IMR-90 (cell line): ENCODE results near the gene TBCD. TPM values are rescaled to one million over a fixed set of nuclear protein-coding genes. Genes with fewer than 3 reads are reported as not detected.

Experiments
- ATAC-seq: fragments of 200-7000 bp; cut with Tn5 transposase; 2 replicates; pipeline ENCODE4 v1.9.1; 2020; ENCODE audit warnings: low read depth, mild to moderate bottlenecking, moderate library complexity
- BruUV-seq: library from RNA; stranded (reverse); fragments of 400-500 nt; replicated peaks from 2 replicates; lab custom pipeline; 2021; lab: Mats Ljungman, UMichigan
- CTCF ChIA-PET: fragments of 300-600 bp; formaldehyde crosslinking; extraction: SDS; loops from one replicate; lab custom pipeline; 2021; ENCODE audit warnings: antibody characterized with exemption; lab: Yijun Ruan, JAX
- POLR2A ChIA-PET: fragments of 300-600 bp; sonication (Branson Sonifier 250); formaldehyde crosslinking; loops from one replicate; lab custom pipeline; 2022; ENCODE audit warnings: antibody characterized with exemption; ENCODE audit not compliant: unreplicated experiment; lab: Charles Lee
- DNase-seq: peaks from one replicate; pipeline ENCODE4 v3.0.0; 2013
- H2AFZ ChIP-seq: replicated peaks from 2 replicates; pipeline ENCODE3; 2013; ENCODE audit warnings: low read length, mild to moderate bottlenecking; ENCODE audit not compliant: poor library complexity
- H2AK5ac ChIP-seq: 2 replicates; pipeline ENCODE4 v1.6.1; 2013; ENCODE audit warnings: low read depth, low read length, inconsistent platforms
- H2AK9ac ChIP-seq: replicated peaks from 2 replicates; pipeline ENCODE3; 2013; ENCODE audit warnings: mild to moderate bottlenecking, low read depth, low read length, moderate library complexity; ENCODE audit not compliant: poor library complexity
- H2BK120ac ChIP-seq: 2 replicates; pipeline ENCODE4 v1.6.1; 2013; ENCODE audit warnings: low read depth, low read length, inconsistent platforms
- H2BK15ac ChIP-seq: 3 replicates; pipeline ENCODE4 v1.6.1; 2013; ENCODE audit warnings: low read depth, low read length, inconsistent platforms
- H2BK20ac ChIP-seq: 2 replicates; pipeline ENCODE4 v1.6.1; 2013; ENCODE audit warnings: low read depth, mild to moderate bottlenecking, inconsistent platforms, low read length, moderate library complexity
- H2BK5ac ChIP-seq: 2 replicates; pipeline ENCODE4 v1.6.1; 2013; ENCODE audit warnings: mild to moderate bottlenecking, low read depth, low read length, inconsistent platforms; ENCODE audit not compliant: poor library complexity, severe bottlenecking
- H3K14ac ChIP-seq: replicated peaks from 2 replicates; pipeline ENCODE4 v1.6.1; 2013; ENCODE audit warnings: low read depth, low read length, inconsistent platforms
- H3K18ac ChIP-seq: 2 replicates; pipeline ENCODE4 v1.6.1; 2013; ENCODE audit warnings: low read depth, low read length, control low read depth
- H3K23ac ChIP-seq: 2 replicates; pipeline ENCODE4 v1.6.1; 2013; ENCODE audit warnings: low read depth, low read length, inconsistent platforms
- H3K27ac ChIP-seq: 2 replicates; pipeline ENCODE4 v1.5.1; 2013; ENCODE audit warnings: mild to moderate bottlenecking, control low read depth, low read length; ENCODE audit not compliant: insufficient read depth
- H3K27me3 ChIP-seq: 2 replicates; pipeline ENCODE4 v1.6.1; 2013; ENCODE audit warnings: low read length; ENCODE audit not compliant: control insufficient read depth, insufficient read depth
- H3K36me3 ChIP-seq: 2 replicates; pipeline ENCODE4 v1.6.1; 2013; ENCODE audit warnings: low read length, mixed read lengths; ENCODE audit not compliant: control insufficient read depth, insufficient read depth
- H3K4ac ChIP-seq: 2 replicates; pipeline ENCODE4 v1.6.1; 2013; ENCODE audit warnings: low read depth, low read length, inconsistent platforms
- H3K4me1 ChIP-seq: 2 replicates; pipeline ENCODE4 v1.6.1; 2013; ENCODE audit warnings: low read length, mixed read lengths; ENCODE audit not compliant: control insufficient read depth, insufficient read depth
- H3K4me2 ChIP-seq: 2 replicates; pipeline ENCODE4 v1.6.1; 2013; ENCODE audit warnings: low read depth, mild to moderate bottlenecking, control low read depth, low read length, moderate library complexity
- H3K4me3 ChIP-seq: 2 replicates; pipeline ENCODE4 v1.5.1; 2013; ENCODE audit warnings: low read depth, mild to moderate bottlenecking, control low read depth, low read length, moderate library complexity; ENCODE audit not compliant: insufficient read depth
- H3K56ac ChIP-seq: 2 replicates; pipeline ENCODE4 v1.6.1; 2013; ENCODE audit warnings: low read length, inconsistent platforms; ENCODE audit not compliant: insufficient read depth; ENCODE audit errors: extremely low read depth
- H3K79me1 ChIP-seq, 2 experiments: 2 replicates each; pipeline ENCODE4 v1.6.1; 2013; ENCODE audit warnings: low read length in 2 of 2, inconsistent platforms in 1 of 2, low read depth in 1 of 2
- H3K9ac ChIP-seq: 2 replicates; pipeline ENCODE4 v1.6.1; 2013; ENCODE audit warnings: low read depth, low read length, control low read depth
- H3K9me1 ChIP-seq: 2 replicates; pipeline ENCODE4 v1.6.1; 2013; ENCODE audit warnings: low read length, inconsistent platforms; ENCODE audit not compliant: insufficient read depth
- H3K9me3 ChIP-seq: 2 replicates; pipeline ENCODE4 v1.6.1; 2013; ENCODE audit warnings: low read length; ENCODE audit not compliant: control insufficient read depth, insufficient read depth
- H4K20me1 ChIP-seq: 2 replicates; pipeline ENCODE4 v1.6.1; 2013; ENCODE audit warnings: low read length, inconsistent platforms; ENCODE audit not compliant: insufficient read depth
- H4K5ac ChIP-seq: 2 replicates; pipeline ENCODE4 v1.6.1; 2013; ENCODE audit warnings: mild to moderate bottlenecking, low read depth, low read length, control low read depth
- H4K8ac ChIP-seq, 2 experiments: 2 replicates each; pipeline ENCODE4 v1.6.1; 2013; ENCODE audit warnings: low read depth in 2 of 2, low read length in 2 of 2, control low read depth in 1 of 2, inconsistent platforms in 1 of 2
- H4K91ac ChIP-seq: 2 replicates; pipeline ENCODE4 v1.6.1; 2013; ENCODE audit warnings: low read depth, low read length, inconsistent platforms; ENCODE audit not compliant: insufficient read depth
- BHLHE40 ChIP-seq: fragments of 150-350 bp; IDR thresholded peaks from 2 replicates; pipeline ENCODE4 v1.6.1; 2016; ENCODE audit warnings: mild to moderate bottlenecking, low read depth, low read length
- CEBPB ChIP-seq: IDR thresholded peaks from 2 replicates; pipeline ENCODE4 v1.6.1; 2012; ENCODE audit warnings: low read depth, low read length, improper control_type of control experiment
- CHD1 ChIP-seq: IDR thresholded peaks from 2 replicates; pipeline ENCODE4 v1.6.1; 2012; ENCODE audit warnings: low read depth, low read length, improper control_type of control experiment
- CTCF ChIP-seq: conservative IDR thresholded peaks from 2 replicates; pipeline ENCODE4 v1.5.1; 2012; ENCODE audit warnings: mild to moderate bottlenecking, low read depth, low read length, improper control_type of control experiment
- ELK1 ChIP-seq: fragments of 150-350 bp; IDR thresholded peaks from 2 replicates; pipeline ENCODE4 v1.6.1; 2016; ENCODE audit warnings: low read depth, mild to moderate bottlenecking, low read length, moderate library complexity, borderline replicate concordance
- FOS ChIP-seq: fragments of 150-350 bp; IDR thresholded peaks from 2 replicates; pipeline ENCODE4 v1.6.1; 2016; ENCODE audit warnings: low read depth, low read length
- MAFK ChIP-seq: IDR thresholded peaks from 2 replicates; pipeline ENCODE4 v1.6.1; 2012; ENCODE audit warnings: low read depth, low read length, improper control_type of control experiment
- MAZ ChIP-seq: IDR thresholded peaks from 2 replicates; pipeline ENCODE4 v1.6.1; 2012; ENCODE audit warnings: low read depth, mild to moderate bottlenecking, low read length, improper control_type of control experiment, moderate library complexity, borderline replicate concordance
- MXI1 ChIP-seq: IDR thresholded peaks from 2 replicates; pipeline ENCODE4 v1.6.1; 2012; ENCODE audit warnings: low read depth, mild to moderate bottlenecking, low read length, moderate library complexity, borderline replicate concordance
- NFE2L2 ChIP-seq: fragments of 150-350 bp; IDR thresholded peaks from 2 replicates; pipeline ENCODE4 v1.6.1; 2016; ENCODE audit warnings: low read depth, mild to moderate bottlenecking, low read length
- POLR2A ChIP-seq: IDR thresholded peaks from 2 replicates; pipeline ENCODE4 v1.6.1; 2012; ENCODE audit warnings: mild to moderate bottlenecking, low read depth, low read length
- RAD21 ChIP-seq: IDR thresholded peaks from 2 replicates; pipeline ENCODE4 v1.6.1; 2012; ENCODE audit warnings: low read length, improper control_type of control experiment
- RCOR1 ChIP-seq: IDR thresholded peaks from 2 replicates; pipeline ENCODE4 v1.6.1; 2012; ENCODE audit warnings: mild to moderate bottlenecking, low read length, improper control_type of control experiment; ENCODE audit not compliant: insufficient replicate concordance
- RFX5 ChIP-seq: IDR thresholded peaks from 2 replicates; pipeline ENCODE4 v1.8.0; 2012; ENCODE audit warnings: low read depth, mild to moderate bottlenecking, low read length, moderate library complexity
- SMC3 ChIP-seq: fragments of 150-350 bp; IDR thresholded peaks from 2 replicates; pipeline ENCODE4 v1.6.1; 2016; ENCODE audit warnings: low read depth, mild to moderate bottlenecking, antibody characterized with exemption, low read length, moderate library complexity
- USF2 ChIP-seq: fragments of 150-350 bp; IDR thresholded peaks from 2 replicates; pipeline ENCODE4 v1.6.1; 2017; ENCODE audit warnings: mild to moderate bottlenecking, antibody characterized with exemption, low read length, low read depth
- WGBS, 2 experiments: methylation state at CpG; one replicate each; pipeline versions ENCODE4 v1.1.5 to v1.1.7; 2013; ENCODE audit warnings: missing lambda C conversion rate in 2 of 2; ENCODE audit not compliant: insufficient read length in 1 of 2; ENCODE audit errors: extremely low coverage in 2 of 2; 5-methylcytosine and 5-hydroxymethylcytosine counted together
- dilution Hi-C: fragments of 300-500 bp; cut with HindIII; formaldehyde crosslinking; loops from one replicate; pipeline ENCODE4 v1.14.3; 2018; ENCODE audit warnings: low sequenced_read_pairs; ENCODE audit not compliant: unreplicated experiment
- in situ Hi-C: fragments of 300-500 bp; cut with MboI; formaldehyde crosslinking; loops from 3 replicates; pipeline ENCODE4 v1.14.3; 2019; ENCODE audit warnings: low sequenced_read_pairs, inconsistent platforms, mixed read lengths
- intact Hi-C: fragments of 100-400 bp; cut with micrococcal nuclease; formaldehyde crosslinking; loops from 2 replicates; pipeline ENCODE4 v1.10.0; 2022
- polyA plus RNA-seq, 3 experiments: library from polyadenylated mRNA; depleted of rRNA; stranded (reverse); fragments of >200 nt; gene quantifications; 2 replicates each; pipeline ENCODE4 v1.2.3, GENCODE V29; 2012; ENCODE audit warnings: low replicate concordance in 1 of 3
- total RNA-seq: library from RNA; depleted of rRNA; stranded (reverse); fragments of >200 nt; gene quantifications from 2 replicates; pipeline ENCODE4 v1.2.3, GENCODE V29; 2012

The TBCD gene
- total and polyA plus RNA-seq, 2 of the 4 experiments (the other 2 are of a cell fraction) = 21.9 to 54.5 TPM

GRCh38 chr17:82959242-82959930 lies 207.5 kb downstream of the TBCD start:
- H3K14ac ChIP-seq = no peak overlapping the region
- no peak overlapping the region for H3K9ac ChIP-seq
- peaks cover 5% of the 10 kb centered on the region for H3K36me3 ChIP-seq
- no TSS peak for BruUV-seq
- H4K20me1 ChIP-seq = no peaks in the 10 kb centered on the region
- H3K23ac ChIP-seq = no peak overlapping the region
- peaks cover 4% of the 10 kb centered on the region for H3K9me1 ChIP-seq
- H3K56ac ChIP-seq = no peak overlapping the region
- no peak overlapping the region for H3K4ac ChIP-seq
- no peak for ATAC-seq
- no peak overlapping the region for H2BK120ac ChIP-seq
- no peak overlapping the region for H3K18ac ChIP-seq
- H4K91ac ChIP-seq = no peak overlapping the region
- H3K9me3 ChIP-seq = peaks cover 4% of the 10 kb centered on the region; the same call in 1 of the 2 replicates
- H3K4me2 ChIP-seq = no peak overlapping the region
- peaks cover 3% of the 10 kb centered on the region for H3K4me1 ChIP-seq
- no peak overlapping the region for H3K27ac ChIP-seq
- no peak overlapping the region for H2BK5ac ChIP-seq
- CTCF ChIA-PET = no interaction called here
- H2AFZ ChIP-seq = peak overlapping the region; percentile 41
- no peaks in the 10 kb centered on the region for H3K27me3 ChIP-seq
- no peak overlapping the region for H2AK5ac ChIP-seq
- POLR2A ChIA-PET = no interaction called here
- H4K8ac ChIP-seq = no peak overlapping the region
- no peak overlapping the region for H2BK20ac ChIP-seq
- dilution Hi-C loops = no loop called here
- 87% methylated on average over 8 of the region's 28 CpGs; no CpG with 5 or more reads in 1 of the 2 experiments for WGBS, 2 experiments
- DNase-seq = no peak
- no peak overlapping the region for H2BK15ac ChIP-seq
- no peaks in the 10 kb centered on the region for H3K79me1 ChIP-seq
- intact Hi-C loops = no loop called here
- no peak overlapping the region for H2AK9ac ChIP-seq
- H3K4me3 ChIP-seq = no peak overlapping the region
- TF ChIP-seq CTCF = no peak
- no peak for TF ChIP-seq BHLHE40
- no peak for TF ChIP-seq SMC3
- TF ChIP-seq CEBPB = no peak
- no peak for TF ChIP-seq FOS
- TF ChIP-seq RAD21 = no peak
- TF ChIP-seq ELK1 = no peak
- TF ChIP-seq MAFK = no peak
- TF ChIP-seq CHD1 = no peak
- no peak for TF ChIP-seq USF2
- TF ChIP-seq NFE2L2 = no peak
- TF ChIP-seq RCOR1 = no peak
- no peak for TF ChIP-seq POLR2A
- no peak for TF ChIP-seq RFX5
- no peak for TF ChIP-seq MXI1
- TF ChIP-seq MAZ = no peak
- no peak overlapping the region for H4K5ac ChIP-seq
- in situ Hi-C loops = no loop called here
